ENCODE data around the gene CD24. TPM values are rescaled to one million over a fixed set of nuclear protein-coding genes. Genes with fewer than 3 reads are reported as not detected.

Gene CD24
- total RNA-seq, 3 donors from 2014 or later (not counting 1 experiment from before 2014, with no cell fraction given), result 0.77 to 1.4 (median 1.2) TPM

GRCh38 chr6:106964099-106964498 is 10.4 kb downstream of the CD24 start:
- no peaks in the 10 kb centered on the region for H3K36me3 ChIP-seq (ENCODE audit: control insufficient read depth, insufficient read depth, low read length)
- no peak for TF ChIP-seq CTCF (IDR thresholded peaks at IDR 0.05)
- intact Hi-C loops (cut with micrococcal nuclease), result no loop called here
- H3K4me1 ChIP-seq (ENCODE audit: control insufficient read depth, insufficient read depth, low read length), result no peaks in the 10 kb centered on the region
- no peaks in the 10 kb centered on the region for H3K27me3 ChIP-seq (ENCODE audit: control insufficient read depth, insufficient read depth, low read length)
- no peaks in the 10 kb centered on the region for H3K9me3 ChIP-seq (ENCODE audit: control insufficient read depth, insufficient read depth, low read length)
- Mint-ChIP-seq H3K4me1 (no peaks in the 10 kb centered on the region), H3K36me3 (no peaks in the 10 kb centered on the region), H3K27ac (no peak overlapping the region), H3K4me3 (no peak overlapping the region), H3K27me3 (ENCODE audit: low read depth in 2 of 2) (peaks cover 8 to 15% of the 10 kb centered on the region in 2 donors), H3K9me3 (no peaks in the 10 kb centered on the region)
- H3K4me3 ChIP-seq (ENCODE audit: low read length), result no peak overlapping the region
- no peak for DNase-seq
- ATAC-seq, result no peak
- WGBS (ENCODE audit: insufficient coverage), result no CpG with 5 or more reads among the region's 1 CpG
- H3K27ac ChIP-seq (ENCODE audit: low read length), result no peak overlapping the region

GRCh38 chr6:106963544-106963943 is 11.0 kb downstream of the CD24 start:
- intact Hi-C loops (cut with micrococcal nuclease), result no loop called here
- Histone ChIP-seq H3K27ac (ENCODE audit: low read length) (no peak overlapping the region), H3K36me3 (ENCODE audit: control insufficient read depth, insufficient read depth, low read length) (no peaks in the 10 kb centered on the region), H3K27me3 (ENCODE audit: control insufficient read depth, insufficient read depth, low read length) (no peaks in the 10 kb centered on the region), H3K4me1 (ENCODE audit: control insufficient read depth, insufficient read depth, low read length) (no peaks in the 10 kb centered on the region), H3K9me3 (ENCODE audit: control insufficient read depth, insufficient read depth, low read length) (no peaks in the 10 kb centered on the region), H3K4me3 (ENCODE audit: low read length) (no peak overlapping the region)
- Mint-ChIP-seq H3K9me3 (no peaks in the 10 kb centered on the region), H3K36me3 (no peaks in the 10 kb centered on the region), H3K27ac (no peak overlapping the region), H3K4me1 (no peaks in the 10 kb centered on the region), H3K27me3 (ENCODE audit: low read depth in 2 of 2) (peaks cover 7 to 10% of the 10 kb centered on the region in 2 donors), H3K4me3 (no peak overlapping the region)
- DNase-seq, result no peak
- no peak for TF ChIP-seq CTCF (IDR thresholded peaks at IDR 0.05)
- no peak for ATAC-seq
- 77% methylated on average over 4 of the region's 4 CpGs for WGBS (ENCODE audit: insufficient coverage)

GRCh38 chr6:106961801-106962200 is 12.7 kb downstream of the CD24 start:
- H3K36me3 ChIP-seq (ENCODE audit: control insufficient read depth, insufficient read depth, low read length), result no peaks in the 10 kb centered on the region
- no peak for DNase-seq
- 49% methylated on average over 2 of the region's 2 CpGs for WGBS (ENCODE audit: insufficient coverage)

More at GRCh38 chr6:106961801-106962200, 12.7 kb downstream of the CD24 start:
- intact Hi-C loops (cut with micrococcal nuclease), result no loop called here
- Histone ChIP-seq H3K9me3 (ENCODE audit: control insufficient read depth, insufficient read depth, low read length) (no peaks in the 10 kb centered on the region), H3K4me1 (ENCODE audit: control insufficient read depth, insufficient read depth, low read length) (no peaks in the 10 kb centered on the region), H3K4me3 (ENCODE audit: low read length) (no peak overlapping the region), H3K27ac (ENCODE audit: low read length) (no peak overlapping the region), H3K27me3 (ENCODE audit: control insufficient read depth, insufficient read depth, low read length) (no peaks in the 10 kb centered on the region)
- Mint-ChIP-seq H3K9me3 (no peaks in the 10 kb centered on the region), H3K36me3 (no peaks in the 10 kb centered on the region), H3K4me1 (no peaks in the 10 kb centered on the region), H3K27me3 (ENCODE audit: low read depth in 2 of 2) (peaks cover 7 to 10% of the 10 kb centered on the region in 2 donors), H3K27ac (no peak overlapping the region), H3K4me3 (no peak overlapping the region)
- ATAC-seq, result no peak
- TF ChIP-seq CTCF (IDR thresholded peaks at IDR 0.05), result no peak

Measured in natural killer cell (primary cell).